ENCODE measurements around the gene LPAR4.
"Not testable (repeated sequence)": the region's sequence is repeated elsewhere in the genome, so short reads cannot be mapped to it uniquely, and the experiment has no call there.

LPAR4 gene

DNA sequence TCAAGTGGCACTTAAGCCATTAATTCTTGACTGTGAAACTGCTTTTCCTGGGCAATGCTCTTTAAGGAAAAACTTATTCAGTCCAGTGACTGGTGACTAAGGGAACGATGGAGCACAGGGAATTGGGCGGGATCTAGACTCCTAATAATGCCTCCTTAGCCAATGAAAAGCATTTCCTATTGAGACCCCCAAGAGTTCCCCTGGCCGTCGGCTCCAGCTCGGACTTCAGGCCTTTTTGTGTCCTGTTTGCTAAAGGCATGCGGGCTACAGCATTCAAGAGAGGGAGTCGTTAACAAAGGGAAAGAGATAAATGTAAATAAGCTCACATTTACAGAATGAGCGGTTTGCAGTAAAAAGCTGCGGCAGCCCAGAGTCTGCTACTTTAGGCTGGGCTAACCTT, at the start of gene LPAR4:
Gene LPAR4, plus strand, starts transcription at position 232 of the 400 bp plus-strand sequence. CDS start 7,150 bp downstream, outside the sequence.
- DNase-seq = no peak

DNA sequence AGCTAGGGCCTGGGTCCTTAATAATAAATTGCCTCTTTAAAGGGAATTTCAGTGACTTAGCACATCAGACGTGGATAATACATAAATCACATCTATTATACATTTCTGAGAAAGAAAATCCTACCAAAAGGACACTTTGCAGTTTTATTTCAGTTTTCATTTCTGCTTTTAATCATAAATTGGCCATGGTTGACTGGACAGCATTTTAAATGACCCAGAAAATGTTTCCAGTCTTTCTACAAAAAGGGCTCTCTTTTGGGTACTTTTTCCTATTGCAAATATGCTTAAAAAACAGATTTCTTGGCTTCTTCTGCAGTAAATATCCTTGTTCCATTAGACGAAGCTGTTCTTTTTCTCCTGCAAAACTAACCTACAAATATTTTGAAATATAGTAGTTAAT, 41.4 kb upstream of the LPAR4 start:
- DNase-seq = no peak

DNA sequence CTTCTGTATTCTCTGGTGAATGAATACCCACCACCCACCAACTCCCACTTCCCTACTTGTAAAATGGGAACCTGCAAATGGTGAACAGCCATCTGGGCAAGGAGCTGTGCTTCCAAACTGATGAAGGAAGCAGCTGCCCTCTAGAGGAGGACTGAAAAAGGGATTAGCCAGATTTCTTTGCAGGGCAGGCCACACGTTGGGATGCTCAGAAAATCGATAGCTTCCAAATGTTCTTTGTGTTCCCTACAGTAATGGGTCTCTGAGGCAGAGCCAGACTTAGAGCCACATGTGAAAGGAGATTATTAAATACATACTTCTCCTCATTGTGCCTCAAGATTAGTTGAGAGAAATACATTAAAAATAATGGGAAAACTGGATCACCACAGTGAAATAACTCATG, 39.3 kb upstream of the LPAR4 start:
- peak in 1 of 2 experiments; percentile 35 for DNase-seq

DNA sequence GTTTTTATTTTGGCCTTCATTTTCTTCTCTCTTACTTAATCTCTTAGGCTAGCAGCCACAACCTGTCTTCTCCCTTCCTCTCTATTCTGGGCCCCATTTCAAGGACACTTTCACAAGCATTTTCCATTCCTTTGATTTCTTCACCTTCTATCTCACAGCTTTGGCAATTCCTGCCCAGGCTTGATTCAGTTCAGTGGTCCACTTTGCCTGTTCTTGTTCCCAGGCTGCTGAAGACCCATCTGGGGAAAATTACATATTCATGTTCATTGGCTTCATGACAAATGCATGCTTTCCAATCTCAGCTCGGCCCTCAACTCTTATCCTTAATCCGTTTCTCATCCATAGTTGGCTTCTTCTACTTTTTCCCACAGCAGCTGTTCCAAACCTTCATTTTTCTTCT, 38.7 kb upstream of the LPAR4 start:
- DNase-seq = no peak

DNA sequence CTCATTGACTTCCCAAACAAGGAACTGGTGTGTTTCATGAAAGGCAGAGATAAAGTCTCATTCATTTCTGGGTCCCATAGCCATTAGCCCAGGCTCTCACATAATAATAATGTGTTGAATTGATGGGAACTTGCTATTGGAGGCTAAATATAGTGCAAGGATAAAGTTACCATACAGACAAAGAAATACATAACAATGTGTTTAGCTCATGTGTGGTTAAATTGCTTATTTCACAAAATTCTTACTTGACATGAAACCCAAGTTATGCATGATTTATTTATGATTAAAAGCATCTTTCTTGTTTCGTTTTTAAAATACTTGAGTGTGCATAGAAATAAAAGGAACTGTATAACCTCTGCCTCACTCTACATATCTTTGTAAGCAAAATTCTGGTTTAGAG, 37.3 kb upstream of the LPAR4 start:
- no peak for DNase-seq

DNA sequence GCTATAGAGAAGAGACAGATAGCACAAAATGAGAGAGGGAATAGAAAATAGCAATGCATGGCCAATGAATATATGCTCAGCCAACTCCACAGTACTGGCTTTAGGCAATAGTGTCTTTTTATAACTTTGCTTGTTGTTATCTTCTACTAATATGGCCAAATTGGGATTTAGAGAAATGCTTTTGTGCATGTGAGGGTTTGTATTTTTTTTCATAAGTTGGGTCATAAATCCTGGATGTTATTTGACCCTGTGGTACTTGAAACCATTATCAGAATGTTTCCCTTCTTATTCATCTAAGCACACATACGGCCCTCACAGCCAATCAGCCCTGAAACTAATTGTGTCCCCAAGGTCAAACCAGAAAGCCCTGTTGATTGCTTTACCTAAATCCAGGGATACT, 35.2 kb upstream of the LPAR4 start:
- DNase-seq = no peak

DNA sequence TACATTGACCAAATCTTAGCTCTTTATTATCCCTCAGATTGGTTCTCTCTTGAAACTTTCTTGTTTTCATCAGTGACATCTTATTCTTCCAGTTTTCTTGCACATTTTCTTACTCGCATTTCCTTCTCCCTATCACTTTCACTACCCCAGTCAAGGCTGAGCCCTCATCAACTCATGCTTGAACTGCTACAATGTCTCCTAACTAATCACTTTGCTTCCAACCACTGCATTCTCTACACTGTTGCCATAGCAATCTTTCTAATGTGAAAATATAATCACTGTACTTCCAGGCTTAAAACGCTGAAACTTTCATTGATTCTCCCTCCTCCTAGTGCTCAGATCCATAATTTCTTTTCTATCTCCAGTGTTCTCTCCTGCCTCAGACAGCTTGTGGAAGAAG, 22.2 kb upstream of the LPAR4 start:
- DNase-seq = no peak

- no peak for DNase-seq
These were observed 1.0 kb upstream of the LPAR4 start for GRCh38 chrX:78746496-78746895.

- DNase-seq = no peak
These were observed 451 bp downstream of the LPAR4 start for GRCh38 chrX:78747971-78748370.

DNA sequence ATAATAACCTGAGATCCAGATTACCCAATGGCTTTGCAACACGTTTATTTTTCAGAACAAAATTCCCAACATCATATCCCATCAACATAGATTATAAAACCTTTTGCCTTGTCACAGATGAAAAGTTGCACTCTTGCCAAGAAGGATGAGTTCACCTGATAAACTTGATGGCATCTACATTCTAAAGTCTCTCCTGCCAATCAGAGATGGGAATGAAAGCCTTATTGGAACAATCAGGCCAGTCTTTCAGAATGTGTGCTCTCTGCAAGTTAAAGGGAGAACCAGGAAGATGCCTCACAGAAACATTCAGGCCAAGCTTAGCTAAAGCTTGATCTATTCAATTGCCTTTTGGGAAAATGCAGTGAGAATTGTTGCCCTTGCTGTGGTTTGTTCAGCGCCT, 1.3 kb downstream of the LPAR4 start:
- DNase-seq = no peak

DNA sequence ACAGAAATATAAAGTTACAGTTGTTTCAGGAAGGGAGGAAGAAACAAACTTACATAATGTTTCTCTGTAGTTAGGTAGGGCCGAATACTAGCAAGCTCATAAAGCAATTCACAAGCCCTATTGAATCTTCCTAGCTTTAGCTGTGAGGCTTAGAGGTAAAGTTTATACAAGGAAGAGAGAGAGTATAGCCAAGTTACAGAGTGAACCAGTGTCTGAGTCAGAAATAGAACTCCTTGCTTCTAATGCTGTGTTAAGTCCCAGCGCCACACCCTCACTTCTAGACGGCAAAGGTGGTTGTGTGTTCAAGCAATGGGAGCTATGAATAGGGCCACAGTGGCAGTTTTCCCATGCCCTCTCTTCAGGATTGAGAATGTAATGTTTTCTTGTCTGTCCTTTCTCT, 6.1 kb downstream of the LPAR4 start:
- DNase-seq = no peak

GRCh38 chrX:78754917-78755316, 7.4 kb downstream of the LPAR4 start:
- DNase-seq = no peak

- DNase-seq = no peak
These were observed 11.6 kb downstream of the LPAR4 start for GRCh38 chrX:78759081-78759480.

DNA sequence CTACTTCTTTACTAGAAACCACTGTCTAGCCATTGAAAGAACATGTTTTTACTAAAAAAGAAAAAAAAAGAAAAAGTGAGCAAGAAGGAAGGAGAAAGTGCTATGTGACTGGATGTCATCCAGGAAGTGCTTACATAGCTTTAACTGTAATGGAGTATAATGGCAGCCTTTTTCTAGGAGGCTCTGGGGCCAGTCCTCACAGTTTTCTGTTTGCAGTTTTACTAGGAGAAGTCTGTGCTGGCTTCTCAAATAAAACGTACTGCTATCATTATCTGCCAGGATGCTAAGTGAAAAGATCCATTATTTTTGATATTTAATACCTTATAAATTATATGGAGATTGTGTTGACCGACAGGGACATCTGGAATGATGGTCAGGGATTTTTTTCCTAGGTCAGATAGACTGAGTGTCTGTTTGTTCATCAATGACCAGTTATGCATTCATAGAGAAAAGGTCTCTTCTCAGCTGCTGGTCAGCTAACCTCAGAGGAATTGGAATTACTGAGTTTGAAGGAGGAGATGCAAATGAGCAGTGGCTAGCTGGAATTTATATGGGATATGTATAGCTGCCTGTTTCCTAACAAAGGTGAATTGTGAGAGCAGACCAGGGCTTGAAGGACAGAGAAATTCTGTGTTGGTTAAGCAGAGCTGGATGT, 21.7 kb downstream of the LPAR4 start:
- DNase-seq = no peak

- no peak for DNase-seq
These were observed 22.4 kb downstream of the LPAR4 start for GRCh38 chrX:78769946-78770345.

- DNase-seq = no peak
These were observed 49.4 kb downstream of the LPAR4 start for GRCh38 chrX:78796916-78797315.

DNA sequence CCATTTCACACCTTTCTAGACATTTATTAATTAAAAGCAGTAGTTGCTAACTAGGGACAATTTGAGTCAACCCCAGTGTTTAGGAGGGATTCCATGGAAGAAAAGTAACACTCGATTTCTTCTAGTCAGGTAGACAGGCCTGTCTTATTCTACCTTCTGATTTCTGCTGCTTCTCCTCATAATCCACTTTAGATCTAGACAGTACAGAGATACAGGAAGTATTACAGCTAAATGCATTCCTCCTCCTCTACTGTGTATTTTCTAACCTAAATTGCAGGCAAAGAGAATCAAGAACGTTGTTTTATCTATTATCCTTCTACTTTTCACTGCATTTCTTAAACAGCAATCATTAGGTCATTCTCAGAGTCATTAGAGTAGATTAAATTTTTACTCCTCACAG, 52.6 kb downstream of the LPAR4 start:
- no peak for DNase-seq

DNA sequence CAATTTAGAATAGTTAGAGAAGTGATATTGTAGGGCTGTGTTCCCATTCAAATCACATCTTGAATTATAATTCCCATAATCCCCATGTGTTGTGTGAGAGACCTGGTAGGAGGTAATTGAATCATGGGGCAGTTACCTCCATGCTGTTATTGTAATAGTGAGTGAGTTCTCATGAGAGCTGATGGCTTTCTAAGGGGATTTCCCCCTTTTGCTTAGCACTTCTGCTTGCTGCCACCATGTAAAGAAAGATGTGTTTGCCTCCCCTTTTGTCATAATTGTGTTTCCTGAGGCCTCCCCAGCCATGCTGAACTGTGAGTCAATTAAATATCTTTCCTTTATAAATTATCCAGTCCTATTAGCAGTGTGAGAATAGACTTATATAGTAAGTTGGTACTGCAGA, 53.2 kb downstream of the LPAR4 start:
- DNase-seq = no peak

DNA sequence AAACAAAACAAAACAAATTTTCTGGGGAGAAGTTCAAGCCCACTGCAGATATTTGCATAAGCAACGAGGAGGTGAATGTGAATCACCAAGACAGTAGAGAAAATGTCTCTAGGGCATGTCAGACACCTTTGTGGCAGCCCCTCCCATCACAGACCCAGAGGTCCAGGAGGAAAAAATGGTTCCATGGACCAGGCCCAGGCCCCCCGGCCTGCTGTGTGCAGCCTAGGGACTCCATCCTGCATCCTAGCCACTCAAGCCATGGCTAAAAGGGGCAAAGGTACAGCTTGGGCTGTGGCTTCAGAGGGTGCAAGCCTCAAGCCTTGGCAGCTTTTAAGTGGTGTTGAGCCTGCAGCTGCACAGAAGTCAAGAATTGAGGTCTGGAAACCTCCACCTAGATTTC, 54.0 kb downstream of the LPAR4 start:
- no peak for DNase-seq

DNA sequence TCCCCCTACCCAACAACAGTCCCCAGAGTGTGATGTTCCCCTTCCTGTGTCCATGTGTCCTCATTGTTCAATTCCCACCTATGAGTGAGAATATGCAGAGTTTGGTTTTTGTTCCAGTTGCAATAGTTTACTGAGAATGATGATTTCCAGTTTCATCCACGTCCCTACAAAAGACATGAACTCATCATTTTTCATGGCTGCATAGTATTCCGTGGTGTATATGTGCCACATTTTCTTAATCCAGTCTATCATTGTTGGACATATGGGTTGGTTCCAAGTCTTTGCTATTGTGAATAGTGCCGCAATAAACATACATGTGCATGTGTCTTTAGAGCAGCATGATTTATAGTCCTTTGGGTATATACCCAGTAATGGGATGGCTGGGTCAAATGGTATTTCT, 55.0 kb downstream of the LPAR4 start:
- DNase-seq = not testable (repeated sequence)

All from NCI-H524 (cell line).